Activated CD8-positive, alpha-beta memory T cell treated with anti-CD3 and anti-CD28 coated beads, Interleukin-2, amount 50 U/mL, for 48 hours (primary cell): ENCODE results near the gene CLC.
"Not testable (repeated sequence)": the region's sequence is repeated elsewhere in the genome, so short reads cannot be mapped to it uniquely, and the experiment has no call there.

Source experiments
- DNase-seq: peaks from one replicate; pipeline ENCODE4 v3.0.0-alpha.2; 2020

The CLC gene

GRCh38 chr19:39737891-39738290 is at the start of gene CLC:
Gene CLC, minus strand, starts transcription at chr19:39738029. Its CDS starts 77 bp downstream, at chr19:39737952.
- no peak for DNase-seq

- DNase-seq: no peak
These were observed 43.1 kb upstream of the CLC start for GRCh38 chr19:39780894-39781293.

DNA sequence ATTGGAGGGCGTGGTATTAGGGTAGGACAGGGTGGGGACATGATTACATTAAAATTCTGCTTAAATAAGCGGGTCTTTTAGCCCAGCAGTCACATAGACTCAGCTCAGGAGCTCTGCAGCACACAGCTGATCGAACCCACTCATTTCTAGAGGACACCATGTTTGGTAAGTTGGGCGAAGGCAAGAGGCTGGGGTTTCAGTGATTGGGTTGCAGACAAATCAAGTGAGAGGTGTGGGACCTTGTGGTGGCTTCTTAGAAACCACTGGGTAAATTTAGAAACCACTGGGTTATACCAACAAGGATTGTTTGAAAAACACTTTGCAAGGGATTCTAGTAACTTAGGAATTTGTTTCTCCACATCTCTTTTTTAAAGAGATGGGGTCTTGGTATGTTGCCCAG is 40.9 kb upstream of the CLC start, which contains the start of gene LEUTX:
TSS of gene LEUTX (plus strand) at position 92 of the 400 bp plus-strand sequence. CDS start at position 159, 67 bp downstream.
- no peak for DNase-seq

DNA sequence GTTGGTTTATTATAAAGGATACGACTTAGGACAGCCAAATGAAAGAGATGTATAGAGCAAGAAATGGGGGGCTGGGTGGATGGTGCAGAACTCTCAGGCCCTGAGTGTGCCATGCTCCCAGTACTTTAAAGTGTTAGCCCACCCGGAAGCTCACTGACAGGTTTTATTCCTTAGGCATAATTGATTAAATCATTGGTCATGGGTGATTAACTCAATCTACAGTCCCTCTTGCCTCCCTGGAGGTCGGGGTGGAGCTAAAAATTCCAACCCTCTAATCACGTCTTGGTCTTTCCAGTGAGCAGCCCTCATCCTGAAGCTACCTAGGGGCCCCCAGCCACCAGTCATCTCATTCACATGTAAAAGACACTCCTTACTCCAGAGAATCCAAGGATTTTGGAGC is 31.0 kb upstream of the CLC start:
- no peak for DNase-seq

- DNase-seq: no peak
These were observed 30.5 kb upstream of the CLC start for GRCh38 chr19:39768334-39768733.

DNA sequence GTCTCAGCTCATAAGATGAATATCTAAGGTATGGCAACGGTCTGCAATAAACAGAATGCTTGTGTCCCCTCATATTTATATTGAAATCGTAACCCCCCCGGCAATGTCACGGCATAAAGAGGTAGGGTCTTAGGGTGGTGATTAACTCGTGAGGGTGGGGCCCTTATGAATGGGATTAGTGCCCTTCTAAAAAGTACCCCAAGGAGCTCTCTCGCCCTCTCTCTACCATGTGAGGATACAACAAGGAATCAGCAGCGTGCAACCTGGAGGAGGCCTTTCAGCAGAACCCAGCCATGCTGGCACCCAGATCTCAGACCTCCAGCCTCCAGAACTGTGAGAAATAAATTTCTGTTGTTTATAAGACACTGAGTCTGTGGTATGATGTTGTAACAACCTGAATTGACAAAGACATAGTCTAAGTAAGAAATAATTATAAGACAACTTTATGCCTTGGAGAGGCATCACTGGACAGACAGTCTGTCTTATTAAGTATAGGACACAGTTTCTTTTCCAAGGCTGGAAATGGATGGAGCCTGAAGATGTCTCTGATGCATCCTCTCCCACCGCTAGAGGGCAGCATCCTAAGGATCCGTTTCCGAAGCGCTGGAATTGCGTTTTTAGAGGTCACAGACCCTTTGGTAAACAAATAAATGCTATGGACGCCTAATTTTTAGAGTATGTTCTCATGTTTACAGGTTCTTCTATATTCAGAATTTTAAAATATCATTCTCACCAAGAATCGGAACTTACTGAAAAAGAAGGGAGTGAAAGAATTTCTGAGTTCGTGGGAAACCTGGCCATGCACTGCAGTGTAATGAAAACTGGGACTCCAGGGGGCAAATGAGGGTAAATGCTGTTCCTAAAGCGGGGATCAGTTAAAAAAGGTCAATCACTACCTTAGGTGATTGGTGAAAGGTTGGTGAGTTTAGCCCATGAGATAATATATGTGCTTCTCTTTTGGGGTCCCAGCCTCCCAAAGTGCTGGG is 27.6 kb upstream of the CLC start:
- DNase-seq: peak; percentile 68

- DNase-seq: not testable (repeated sequence)
These were observed 24.0 kb upstream of the CLC start for GRCh38 chr19:39761851-39762250.

DNA sequence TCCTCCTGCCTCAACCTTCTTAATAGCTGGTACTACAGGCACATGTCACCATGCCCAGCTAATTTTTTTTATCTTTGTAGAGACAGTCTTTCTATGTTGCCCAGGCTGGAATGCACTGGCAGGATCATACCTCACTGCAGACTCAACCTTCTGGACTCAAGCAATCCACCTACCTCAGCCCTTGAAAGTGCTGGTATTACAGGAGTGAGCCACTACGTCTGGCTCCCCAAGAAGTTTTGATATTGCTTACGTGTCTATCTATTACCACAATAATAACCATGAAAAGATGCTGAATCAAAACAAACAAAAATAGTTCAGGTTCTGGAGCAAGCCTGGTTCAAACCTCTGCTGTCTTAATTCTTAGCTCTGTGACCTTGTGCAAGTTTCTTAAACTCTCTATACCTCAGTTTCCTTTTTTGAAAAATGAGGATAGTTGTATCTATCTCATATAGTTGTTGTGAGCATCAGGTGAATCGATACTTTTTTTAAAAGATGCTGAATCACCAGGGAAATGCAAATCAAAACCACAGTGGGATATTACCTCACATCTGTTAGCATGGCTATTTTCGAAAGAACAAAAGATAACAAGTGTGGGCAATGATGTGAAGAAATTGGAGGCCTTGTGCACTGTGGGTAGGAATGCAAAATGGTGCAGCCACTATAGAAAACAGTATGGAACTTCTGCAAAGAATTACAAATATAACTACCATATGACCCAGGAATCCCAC is 21.8 kb upstream of the CLC start:
- DNase-seq: no peak

DNA sequence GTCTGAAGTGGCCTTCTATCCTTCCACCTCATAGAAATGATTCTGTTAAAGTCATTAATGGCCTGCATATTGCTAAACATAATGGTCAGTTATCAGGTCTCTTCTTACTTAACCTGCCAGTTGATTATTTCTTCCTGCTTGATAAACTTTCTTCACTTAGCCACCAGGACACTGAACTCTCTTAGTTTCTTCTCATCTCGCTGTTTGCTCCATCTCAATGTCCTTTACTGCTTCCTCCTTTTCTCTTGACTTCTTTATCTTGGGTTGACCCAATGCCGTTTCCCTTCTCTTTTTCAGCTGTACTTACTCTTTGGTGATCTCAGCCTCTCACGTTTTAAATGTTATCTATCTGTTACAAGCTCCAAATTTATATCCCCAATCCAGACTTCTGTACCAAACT is 17.1 kb upstream of the CLC start:
- no peak for DNase-seq

DNA sequence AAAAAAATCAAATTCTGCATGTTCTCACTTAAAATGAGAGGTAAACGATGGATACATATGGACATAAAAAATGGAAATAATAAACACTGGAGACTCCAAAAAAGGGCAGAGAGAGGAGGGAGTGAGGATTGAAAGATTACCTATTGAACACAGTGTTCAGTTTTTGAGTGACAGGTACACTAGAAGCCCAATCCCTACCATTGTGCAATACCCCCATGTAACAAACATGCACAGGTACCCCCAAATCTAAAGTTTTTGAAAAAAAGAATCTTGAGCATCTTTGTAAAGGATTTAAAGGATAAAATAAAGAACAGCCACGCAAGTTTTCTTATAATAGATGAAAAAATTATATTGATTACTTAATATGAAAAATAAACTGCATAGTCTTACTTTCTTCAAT is 16.7 kb upstream of the CLC start:
- DNase-seq: no peak

GRCh38 chr19:39752795-39753194 is 15.0 kb upstream of the CLC start:
- DNase-seq: no peak

DNA sequence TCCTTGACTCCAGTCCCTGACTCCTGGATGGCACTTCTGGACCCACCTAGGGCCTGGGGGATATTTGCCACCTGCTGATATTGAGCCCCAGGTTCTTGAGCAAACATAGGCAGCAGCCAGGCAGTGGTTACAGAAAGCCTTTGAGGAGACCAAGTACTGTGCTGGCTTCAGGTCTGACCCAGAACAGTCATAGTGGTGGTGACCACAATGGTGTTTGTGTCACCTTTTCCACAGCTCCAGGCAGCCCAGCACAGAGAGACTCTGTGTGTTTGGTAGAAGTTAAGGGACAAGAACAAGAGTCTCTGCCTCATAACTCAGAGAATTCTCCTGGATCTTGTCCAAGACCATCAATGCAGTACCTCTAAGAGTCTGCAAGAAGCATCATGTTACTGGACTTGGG is 14.6 kb upstream of the CLC start:
- no peak for DNase-seq

DNA sequence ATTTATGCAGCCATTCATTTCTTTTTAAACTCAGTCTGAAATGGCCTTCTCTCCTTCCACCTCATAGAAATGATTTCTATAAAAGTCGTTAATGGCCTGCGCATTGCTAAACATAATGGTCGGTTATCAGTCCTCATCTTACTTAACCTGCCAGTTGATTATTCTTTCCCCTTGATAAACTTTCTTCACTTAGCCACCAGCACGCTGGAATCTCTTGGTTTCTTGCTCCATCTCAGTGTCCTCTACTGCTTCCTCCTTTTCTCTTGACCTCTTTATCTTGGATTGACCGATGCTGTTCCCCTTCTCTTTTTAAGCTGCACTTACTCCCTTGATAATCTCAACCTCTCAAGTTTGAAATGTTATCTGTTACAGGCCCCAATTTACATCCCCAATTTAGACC is 12.2 kb upstream of the CLC start:
- DNase-seq: no peak

- DNase-seq: no peak
These were observed 9.2 kb upstream of the CLC start for GRCh38 chr19:39746836-39747529.

DNA sequence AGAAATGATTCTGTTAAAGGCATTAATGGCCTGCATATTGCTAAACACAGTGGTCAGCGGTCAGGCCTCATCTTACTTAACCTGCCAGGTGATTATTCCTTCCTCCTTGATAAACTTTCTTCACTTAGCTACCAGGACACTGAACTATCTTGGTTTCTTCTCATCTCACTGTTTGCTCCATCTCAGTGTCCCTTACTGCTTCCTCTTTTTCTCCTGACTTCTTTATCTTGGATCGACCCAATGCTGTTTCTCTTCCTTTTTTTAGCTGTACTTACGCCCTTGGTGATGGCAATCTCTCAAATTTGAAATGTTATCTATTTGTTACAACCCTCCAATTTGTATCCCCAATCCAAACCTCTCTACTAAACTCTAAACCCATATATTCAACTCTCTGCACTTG is 7.8 kb upstream of the CLC start:
- DNase-seq: no peak

DNA sequence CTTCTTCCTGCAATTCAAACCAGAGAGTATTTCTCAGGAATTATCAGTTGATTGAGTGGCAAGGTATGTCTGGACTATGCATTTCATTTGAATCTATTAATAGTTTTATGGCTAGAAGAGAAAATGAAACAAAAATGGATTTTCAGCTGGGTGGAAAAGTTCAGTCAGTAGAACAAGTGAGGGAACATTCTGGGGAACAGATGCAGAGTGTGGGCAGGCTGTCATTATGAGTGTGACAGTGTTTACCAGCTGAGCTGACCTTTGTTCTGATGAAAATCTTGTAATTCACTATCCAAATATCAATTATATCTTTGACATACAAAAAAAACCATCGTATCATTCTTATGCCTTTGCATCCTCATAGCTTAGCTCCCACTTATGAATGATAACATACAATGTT is 2.6 kb upstream of the CLC start:
- DNase-seq: no peak

DNA sequence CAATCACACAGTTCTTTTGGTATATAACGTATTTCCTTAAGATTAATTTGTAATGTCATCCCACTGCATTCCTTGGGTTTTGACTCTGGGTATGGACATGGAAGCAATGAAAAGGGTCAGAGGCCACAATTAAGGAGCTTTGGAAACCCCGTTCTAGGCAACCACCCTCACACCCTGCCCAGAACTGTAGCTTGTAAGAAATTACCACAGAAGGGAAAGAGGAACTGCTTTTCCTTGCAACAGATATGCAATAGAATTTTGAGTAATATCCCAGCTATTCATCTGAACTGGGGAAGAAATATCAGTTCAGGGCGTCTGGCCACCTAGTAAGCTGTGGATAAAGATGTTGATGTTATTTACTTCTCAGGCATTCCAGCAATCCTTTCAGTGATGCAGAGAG is 985 bp upstream of the CLC start:
- no peak for DNase-seq

GRCh38 chr19:39737351-39737750 is 478 bp downstream of the CLC start:
- DNase-seq: no peak

DNA sequence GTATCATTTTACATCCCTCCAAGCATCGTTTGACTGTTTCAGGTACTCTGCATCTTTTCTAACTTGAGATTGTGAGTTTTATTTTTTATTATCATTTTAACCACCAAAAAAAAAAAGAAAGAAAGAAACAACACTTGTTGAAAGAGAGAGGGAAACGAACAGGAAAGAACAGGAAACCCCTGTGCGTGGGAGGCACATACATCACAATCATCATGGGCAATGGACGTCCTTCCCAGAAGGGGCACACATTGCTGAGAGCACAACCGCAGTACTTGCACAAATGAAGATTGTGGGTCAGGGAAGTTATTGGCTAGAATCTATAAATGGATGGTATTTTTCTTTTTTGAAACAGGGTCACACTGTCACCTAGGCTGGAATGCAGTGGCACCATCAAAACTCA is 1.7 kb downstream of the CLC start:
- DNase-seq: no peak

- no peak for DNase-seq
These were observed 2.1 kb downstream of the CLC start for GRCh38 chr19:39735688-39736087.

DNA sequence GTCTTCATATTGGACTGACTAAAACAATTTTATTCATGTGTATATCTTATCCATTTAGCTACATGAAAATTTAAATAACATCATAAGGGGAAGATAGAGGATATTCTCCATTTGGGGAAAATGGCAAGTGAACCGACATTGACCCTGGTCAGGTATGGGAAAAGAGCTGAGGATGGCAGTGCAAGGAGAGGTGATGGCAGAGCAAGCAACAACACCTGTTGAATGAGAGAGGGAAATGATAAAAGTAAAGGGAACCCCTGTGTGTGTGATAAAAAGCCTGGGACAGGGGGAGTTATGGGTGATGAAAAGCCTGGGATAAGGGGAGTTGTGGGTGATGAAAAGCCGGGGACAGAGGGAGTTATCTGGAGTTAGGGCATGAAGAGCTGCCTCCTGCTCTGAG is 4.0 kb downstream of the CLC start:
- no peak for DNase-seq

- DNase-seq: no peak
These were observed 6.1 kb downstream of the CLC start for GRCh38 chr19:39731685-39732084.

- DNase-seq: no peak
These were observed 8.2 kb downstream of the CLC start for GRCh38 chr19:39729594-39729993.
